M059J (cell line): ENCODE data around the gene DIAPH3. TPM values are rescaled to one million over a fixed set of nuclear protein-coding genes. Genes with fewer than 3 reads are reported as not detected.

Experiments
- DNase-seq: peaks from one replicate; pipeline ENCODE4 v3.0.0-alpha.2; 2012; ENCODE audit warnings: low read depth
- total RNA-seq: library from RNA; depleted of rRNA; stranded (reverse); fragments of >200 nt; shearing (Covaris generic); gene quantifications from 2 replicates; pipeline ENCODE4 v1.2.3, GENCODE V29; 2014; rRNA removed

Gene DIAPH3
- total RNA-seq, 1 experiment from 2014 or later = 17.2 TPM

DNA sequence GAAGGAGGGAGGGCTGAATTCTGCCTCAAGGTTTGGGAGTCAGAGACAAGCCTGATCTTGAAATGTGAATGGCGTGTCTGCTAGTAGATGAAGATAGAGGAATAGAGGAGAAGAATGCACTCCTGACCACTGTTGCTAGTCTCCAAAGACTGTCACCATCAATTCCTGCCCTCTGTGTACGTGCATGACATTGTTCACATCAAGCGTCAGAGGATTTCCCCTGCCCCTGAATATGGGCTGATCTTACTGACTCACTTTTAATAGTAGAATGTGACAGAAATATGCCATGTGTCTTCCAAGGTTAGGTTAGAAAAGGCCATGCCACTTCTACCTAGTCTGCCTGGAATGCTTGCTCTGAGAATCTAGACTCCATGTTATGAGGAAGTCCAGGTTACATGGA lies 538.6 kb downstream of the DIAPH3 start:
- DNase-seq = no peak

GRCh38 chr13:59623206-59623915 lies 540.4 kb downstream of the DIAPH3 start:
- no peak for DNase-seq

DNA sequence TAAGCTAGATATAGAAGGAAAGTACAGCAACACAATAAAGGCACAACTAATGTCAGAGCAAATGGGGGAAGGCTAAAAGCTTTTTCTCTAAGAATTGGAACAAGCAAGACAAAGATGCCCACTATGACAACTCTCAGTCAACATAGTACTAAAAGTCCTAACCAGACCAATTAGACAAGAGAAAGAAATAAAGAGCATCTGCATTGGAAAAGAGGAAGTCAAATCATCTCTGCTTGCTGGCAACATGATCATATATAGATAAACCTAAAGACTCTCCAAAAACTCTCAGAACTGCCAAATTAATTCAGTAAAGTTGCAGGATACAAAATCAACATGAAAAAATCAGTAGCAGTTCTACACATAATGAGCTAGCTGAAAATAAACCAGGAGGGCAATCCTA lies 542.0 kb downstream of the DIAPH3 start:
- DNase-seq = no peak

Other genes with a start within 250 kb of the DIAPH3 start
- gene TDRD3, start 233.3 kb upstream of the DIAPH3 start, total RNA-seq = 7.2 and 8.4 TPM in 2 replicates